Measurements from ENCODE around the gene PRKAR2A. TPM values are rescaled to one million over a fixed set of nuclear protein-coding genes. Genes with fewer than 3 reads are reported as not detected.
"Not testable (repeated sequence)": the region's sequence is repeated elsewhere in the genome, so short reads cannot be mapped to it uniquely, and the experiment has no call there.

The PRKAR2A gene
- polyA plus RNA-seq, 3 donors = 7.3 to 16.8 (median 11.2) TPM

DNA sequence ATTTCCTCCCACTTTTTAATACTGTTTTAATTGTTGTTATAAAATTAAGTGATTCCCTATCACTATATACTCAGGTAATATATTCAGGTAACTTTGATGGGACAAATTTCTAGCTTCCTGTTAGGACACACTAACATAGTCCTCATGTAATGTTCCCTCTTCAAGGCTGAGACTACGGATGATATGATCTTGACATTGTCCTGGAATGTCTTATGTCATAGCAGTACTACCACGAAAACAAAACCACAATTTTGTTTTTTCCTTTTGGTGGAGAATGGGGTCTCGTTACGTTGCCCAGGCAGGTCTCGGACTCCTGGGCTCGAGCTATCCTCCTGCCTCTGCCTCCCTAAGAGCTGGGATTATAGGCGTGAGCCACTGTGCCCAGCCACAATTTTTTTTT lies 103.9 kb downstream of the PRKAR2A start:
- no peak overlapping the region for H3K27ac ChIP-seq (ENCODE audit: low read depth, low read length)
- WGBS, 3 donors = 83 to 95% (median 85%) methylated on average over 7 of the region's 7 CpGs

GRCh38 chr3:48741226-48741625 lies 106.4 kb downstream of the PRKAR2A start:
- WGBS, 3 donors = 95 to 96% (median 96%) methylated on average over 10 of the region's 10 CpGs
- not testable (repeated sequence) for H3K27ac ChIP-seq (ENCODE audit: low read depth, low read length)

DNA sequence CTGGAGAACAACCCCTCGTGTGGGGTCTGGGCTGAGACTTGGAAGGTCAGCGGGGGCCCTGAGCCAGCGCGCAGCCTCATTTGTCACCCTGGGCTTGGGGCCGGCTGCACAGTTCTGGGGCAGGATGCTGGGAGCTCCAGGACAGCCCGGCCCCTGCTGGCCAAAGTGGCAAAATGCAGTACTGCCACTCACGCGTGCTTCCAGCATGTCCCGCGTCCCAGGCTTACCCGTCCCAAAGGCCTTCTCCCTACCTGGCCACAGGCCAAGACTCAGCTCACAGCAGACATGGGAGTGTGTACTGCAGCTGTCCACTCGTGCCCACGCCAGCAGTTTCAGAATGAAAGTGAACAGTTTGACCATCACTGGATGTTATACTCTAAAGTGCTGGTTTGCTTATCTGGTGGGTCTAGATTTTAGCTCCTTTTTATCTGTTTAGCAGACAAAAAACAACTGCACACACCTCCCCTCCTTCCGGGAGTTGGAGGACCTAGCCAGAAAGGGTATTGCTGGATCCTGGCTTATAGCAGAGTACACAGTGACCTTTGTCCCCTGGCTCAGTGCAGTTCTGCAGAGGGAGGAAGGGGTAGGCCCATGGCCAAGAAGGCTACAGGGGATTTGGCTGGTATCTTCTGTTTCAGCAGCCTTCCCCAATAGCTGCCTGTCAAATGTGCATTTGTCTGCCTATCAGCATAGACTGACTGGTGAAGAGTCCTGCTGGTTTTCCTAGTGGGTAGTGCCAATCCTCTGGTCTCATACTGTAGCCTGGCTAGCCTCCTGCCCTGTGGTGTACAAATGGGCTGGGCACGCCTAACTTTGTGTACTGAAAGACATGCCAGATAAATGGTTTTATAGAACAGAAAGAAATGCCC lies 107.5 kb downstream of the PRKAR2A start:
- H3K27ac ChIP-seq (ENCODE audit: low read depth, low read length) = no peak overlapping the region
- WGBS, 3 donors = 4 to 18% (median 14%) methylated on average over 15 of the region's 15 CpGs

DNA sequence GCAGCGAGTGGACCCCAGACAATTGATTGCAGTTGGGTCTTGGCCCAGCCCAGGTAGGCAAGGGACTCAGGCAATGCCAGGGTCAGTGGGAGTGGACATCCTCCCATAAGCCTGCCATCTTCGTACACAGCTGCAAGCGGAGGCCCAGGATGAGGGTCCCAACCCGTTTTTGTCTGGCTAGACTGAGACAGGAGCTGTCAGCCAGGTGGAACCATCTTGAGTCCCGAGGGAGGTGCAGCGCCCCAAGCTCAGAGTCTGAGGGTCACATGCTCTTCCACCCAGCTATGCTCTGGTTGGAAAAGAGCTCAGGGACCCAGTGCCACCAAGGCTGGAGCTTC lies 108.1 kb downstream of the PRKAR2A start:
- H3K27ac ChIP-seq (ENCODE audit: low read depth, low read length) = no peak overlapping the region
- 46 to 56% (median 54%) methylated on average over 6 of the region's 6 CpGs for WGBS, 3 donors

DNA sequence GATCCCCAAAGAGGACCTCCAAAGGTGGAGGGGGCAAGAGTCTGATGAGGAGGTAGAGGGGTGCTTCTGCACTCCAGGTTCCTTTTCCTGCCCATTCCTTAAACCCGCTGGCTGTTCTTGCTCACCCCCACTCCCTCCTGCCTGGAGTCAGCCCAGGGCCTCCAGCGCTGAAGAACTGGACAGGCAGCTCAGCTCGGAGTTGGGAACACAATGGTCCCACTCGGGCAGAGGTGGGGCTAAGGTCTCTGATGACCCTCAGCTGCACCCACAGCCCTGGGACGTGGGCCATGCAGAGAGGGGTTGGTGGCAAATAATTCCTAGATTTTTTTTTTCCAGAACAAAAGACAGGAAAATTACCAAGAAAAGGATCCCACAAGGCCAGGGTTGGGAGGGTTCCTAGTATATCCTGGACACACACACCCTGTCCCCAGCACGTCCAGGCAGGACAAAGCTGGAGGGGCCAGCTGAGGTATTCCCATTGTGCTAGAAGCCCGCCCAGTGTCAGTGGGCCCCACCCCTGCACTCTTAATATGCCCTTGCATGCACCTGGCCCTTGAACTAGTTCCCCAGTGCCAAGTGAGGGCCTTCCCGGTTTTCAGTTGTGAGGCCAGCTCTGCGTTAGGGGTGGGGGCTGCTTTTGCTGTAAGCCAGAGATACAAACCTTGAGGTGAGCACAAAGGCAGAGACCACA lies 108.6 kb downstream of the PRKAR2A start:
- no peak overlapping the region for H3K27ac ChIP-seq (ENCODE audit: low read depth, low read length)
- WGBS, 3 donors = 46 to 67% (median 55%) methylated on average over 9 of the region's 9 CpGs

- no peak overlapping the region for H3K27ac ChIP-seq (ENCODE audit: low read depth, low read length)
- WGBS, 3 donors = 64 to 89% (median 75%) methylated on average over 3 of the region's 3 CpGs
Measured at GRCh38 chr3:48738144-48738536, 109.5 kb downstream of the PRKAR2A start.

GRCh38 chr3:48735075-48735767 lies 112.5 kb downstream of the PRKAR2A start:
- 35 to 50% (median 40%) methylated on average over 7 of the region's 8 CpGs for WGBS, 3 donors
- H3K27ac ChIP-seq (ENCODE audit: low read depth, low read length) = not testable (repeated sequence)

DNA sequence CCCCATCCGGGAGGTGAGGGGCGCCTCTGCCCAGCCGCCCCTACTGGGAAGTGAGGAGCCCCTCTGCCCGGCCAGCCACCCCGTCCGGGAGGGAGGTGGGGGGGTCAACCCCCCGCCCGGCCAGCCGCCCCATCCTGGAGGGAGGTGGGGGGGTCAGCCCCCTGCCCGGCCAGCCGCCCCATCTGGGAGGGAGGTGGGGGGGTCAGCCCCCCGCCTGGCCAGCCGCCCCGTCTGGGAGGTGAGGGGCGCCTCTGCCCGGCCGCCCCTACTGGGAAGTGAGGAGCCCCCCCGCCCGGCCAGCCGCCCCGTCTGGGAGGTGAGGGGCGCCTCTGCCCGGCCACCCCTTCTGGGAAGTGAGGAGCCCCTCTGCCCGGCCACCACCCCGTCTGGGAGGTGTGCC lies 113.1 kb downstream of the PRKAR2A start:
- not testable (repeated sequence) for H3K27ac ChIP-seq (ENCODE audit: low read depth, low read length)
- 81 to 93% (median 91%) methylated on average over 10 to 13 of the region's 25 CpGs for WGBS, 3 donors

DNA sequence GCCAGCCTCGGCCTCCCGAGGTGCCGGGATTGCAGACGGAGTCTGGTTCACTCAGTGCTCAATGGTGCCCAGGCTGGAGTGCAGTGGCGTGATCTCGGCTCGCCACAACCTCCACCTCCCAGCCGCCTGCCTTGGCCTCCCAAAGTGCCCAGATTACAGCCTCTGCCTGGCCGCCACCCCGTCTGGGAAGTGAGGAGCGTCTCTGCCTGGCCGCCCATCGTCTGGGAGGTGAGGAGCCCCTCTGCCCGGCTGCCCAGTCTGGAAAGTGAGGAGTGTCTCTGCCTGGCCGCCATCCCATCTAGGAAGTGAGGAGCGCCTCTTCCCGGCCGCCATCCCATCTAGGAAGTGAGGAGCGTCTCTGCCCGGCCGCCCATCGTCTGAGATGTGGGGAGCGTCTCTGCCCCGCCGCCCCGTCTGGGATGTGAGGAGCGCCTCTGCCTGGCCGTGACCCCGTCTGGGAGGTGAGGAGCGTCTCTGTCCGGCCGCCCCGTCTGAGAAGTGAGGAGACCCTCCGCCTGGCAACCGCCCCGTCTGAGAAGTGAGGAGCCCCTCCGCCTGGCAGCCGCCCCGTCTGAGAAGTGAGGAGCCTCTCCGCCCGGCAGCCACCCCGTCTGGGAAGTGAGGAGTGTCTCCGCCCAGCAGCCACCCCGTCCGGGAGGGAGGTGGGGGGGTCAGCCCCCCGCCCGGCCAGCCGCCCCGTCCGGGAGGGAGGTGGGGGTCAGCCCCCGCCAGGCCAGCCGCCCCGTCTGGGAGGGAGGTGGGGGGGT lies 113.7 kb downstream of the PRKAR2A start:
- WGBS, 3 donors = 95 to 97% (median 96%) methylated on average over 15 to 35 of the region's 53 CpGs
- not testable (repeated sequence) for H3K27ac ChIP-seq (ENCODE audit: low read depth, low read length)

GRCh38 chr3:48727511-48727910 lies 120.2 kb downstream of the PRKAR2A start:
- WGBS, 3 donors = 86 to 95% (median 92%) methylated on average over 8 of the region's 8 CpGs
- no peak overlapping the region for H3K27ac ChIP-seq (ENCODE audit: low read depth, low read length)

- WGBS, 3 donors = 89 to 95% (median 91%) methylated on average over 8 of the region's 8 CpGs
- H3K27ac ChIP-seq (ENCODE audit: low read depth, low read length) = not testable (repeated sequence)
Measured at GRCh38 chr3:48725185-48725855, 122.4 kb downstream of the PRKAR2A start.

DNA sequence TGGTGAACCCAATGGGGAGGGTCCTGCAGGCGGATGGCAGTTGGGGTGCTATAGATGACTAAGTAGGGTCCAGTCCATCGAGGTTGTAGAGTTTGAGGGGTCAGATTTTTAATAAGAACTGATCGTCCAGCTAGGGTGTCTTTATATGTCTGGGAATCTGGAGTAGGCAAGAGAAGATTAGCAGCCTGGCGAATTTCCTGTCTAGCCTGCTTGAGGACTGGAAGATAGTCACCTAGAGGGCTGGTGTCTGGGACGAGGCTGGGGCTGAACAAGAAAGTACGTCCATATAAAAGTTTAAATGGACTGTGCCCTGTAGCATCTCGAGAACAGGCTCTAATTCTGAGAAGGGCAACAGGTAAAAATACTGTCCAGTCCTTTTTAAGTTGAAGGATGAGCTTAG lies 123.9 kb downstream of the PRKAR2A start:
- H3K27ac ChIP-seq (ENCODE audit: low read depth, low read length) = no peak overlapping the region
- WGBS, 3 donors = 87 to 93% (median 89%) methylated on average over 7 of the region's 7 CpGs

DNA sequence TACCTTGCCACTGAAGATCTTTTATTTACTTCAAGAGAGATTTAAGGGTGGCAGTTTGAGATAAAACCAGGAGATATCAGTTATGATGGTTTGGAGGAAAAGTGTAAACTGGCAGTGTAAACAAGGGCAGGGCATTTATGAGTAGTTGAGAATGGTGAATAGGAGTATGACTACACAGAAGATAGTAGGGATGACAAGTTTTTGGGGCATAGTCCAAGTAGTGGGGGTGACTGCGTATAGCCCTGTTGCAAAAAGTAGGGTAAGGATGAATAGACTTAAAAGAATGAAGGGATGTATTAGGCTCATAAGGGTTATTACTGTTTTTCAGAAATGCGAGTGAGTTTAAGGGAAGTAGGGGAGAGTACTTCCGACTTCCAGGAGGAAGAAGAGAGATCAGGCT lies 124.4 kb downstream of the PRKAR2A start:
- not testable (repeated sequence) for H3K27ac ChIP-seq (ENCODE audit: low read depth, low read length)
- WGBS, 3 donors = 67 to 93% (median 72%) methylated on average over 3 of the region's 3 CpGs

- 2 to 3% (median 2%) methylated on average over 38 of the region's 38 CpGs for WGBS, 3 donors
Measured at GRCh38 chr3:48716982-48717746, 130.5 kb downstream of the PRKAR2A start, which contains the start of gene IP6K2. Gene IP6K2 (minus strand): TSS chr3:48717221. CDS start chr3:48695291, 21,930 bp downstream.

GRCh38 chr3:48716508-48716981 lies 131.1 kb downstream of the PRKAR2A start:
- H3K27ac ChIP-seq (ENCODE audit: low read depth, low read length) = no peak overlapping the region
- WGBS, 3 donors = 0% methylated on average over 16 of the region's 16 CpGs

More at GRCh38 chr3:48716982-48717746, 130.5 kb downstream of the PRKAR2A start, which contains the start of gene IP6K2:
- no peak within 1 kb of the TSS for H3K27ac ChIP-seq (ENCODE audit: low read depth, low read length)

DNA sequence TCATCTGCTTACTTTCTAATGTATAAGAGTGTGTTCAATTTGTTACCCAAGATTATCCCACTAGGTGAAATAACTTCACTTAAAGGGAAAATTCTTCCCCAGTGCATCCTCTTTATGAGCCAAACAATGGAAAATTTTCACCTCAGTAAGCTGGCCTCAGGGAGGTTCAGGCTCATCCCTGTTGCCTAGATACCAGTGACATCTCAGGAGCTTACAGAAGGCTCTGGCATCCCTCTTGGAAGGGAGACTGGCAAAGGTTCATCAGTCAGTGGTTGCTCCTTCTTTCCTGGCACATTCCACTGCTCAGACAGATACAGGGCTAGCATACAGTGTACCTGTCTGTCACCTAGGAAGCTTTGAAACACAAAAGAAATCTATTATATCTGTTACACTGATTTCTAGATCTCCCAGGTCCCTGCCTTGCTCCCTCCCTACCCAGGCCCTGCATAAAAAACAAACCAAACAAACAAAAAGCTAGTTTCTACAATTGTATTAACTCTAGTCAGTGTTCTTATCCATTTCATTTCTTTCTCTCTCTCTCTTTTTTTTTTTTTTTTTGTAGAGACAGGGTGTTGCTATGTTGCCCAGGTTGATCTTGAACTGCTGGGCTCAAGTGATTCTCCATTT lies 132.4 kb downstream of the PRKAR2A start:
- no peak overlapping the region for H3K27ac ChIP-seq (ENCODE audit: low read depth, low read length)

DNA sequence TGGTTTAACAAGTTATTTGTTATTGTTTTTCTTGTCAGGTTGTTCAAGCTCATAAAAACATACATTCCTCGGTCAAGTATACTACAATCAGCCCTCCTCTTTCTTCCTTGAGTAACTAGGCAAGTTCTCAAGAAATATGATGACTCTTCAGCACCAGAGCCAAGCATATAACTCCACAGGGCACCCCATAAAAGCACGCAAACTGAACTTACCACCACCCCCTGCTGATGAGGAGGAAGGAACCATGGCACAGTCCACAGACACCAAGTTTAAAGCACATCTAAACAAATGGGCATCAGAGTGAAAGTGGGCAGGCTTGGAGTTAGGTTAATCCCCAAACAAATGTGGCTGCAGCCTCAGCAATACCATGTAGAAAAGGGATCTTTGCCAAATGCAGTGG lies 135.9 kb downstream of the PRKAR2A start:
- WGBS, 3 donors = 86 to 93% (median 88%) methylated on average over 2 of the region's 2 CpGs
- no peak overlapping the region for H3K27ac ChIP-seq (ENCODE audit: low read depth, low read length)

All from adipose tissue (tissue), 3 donors.